ENCODE data around the gene PIP5K1A. TPM values are rescaled to one million over a fixed set of nuclear protein-coding genes. Genes with fewer than 3 reads are reported as not detected.

The PIP5K1A gene
- total and polyA plus RNA-seq, 4 donors, result 21.7 to 120 (median 37.5) TPM

- Histone ChIP-seq H3K36me3 (ENCODE audit: control insufficient read depth in 4 of 4, insufficient read depth in 4 of 4, low read length in 4 of 4) (peaks cover 0 to 5% (median 1%) of the 10 kb centered on the region in 4 donors), H3K4me3 (peak within 1 kb of the TSS; percentile 60), H3K27ac (ENCODE audit: low read depth in 1 of 2, low read length in 1 of 2) (peak within 1 kb of the TSS; percentile 89 to 95), H3K9me3 (ENCODE audit: control insufficient read depth in 4 of 4, insufficient read depth in 3 of 4, low read length in 3 of 4) (no peaks in the 10 kb centered on the region), H3K9ac (ENCODE audit: insufficient read depth in 1 of 2, low read length in 2 of 2) (peak within 1 kb of the TSS; percentile 50 to 86), H3K4me1 (ENCODE audit: control insufficient read depth in 5 of 5, insufficient read depth in 5 of 5, low read length in 5 of 5) (peaks cover 0 to 11% (median 9%) of the 10 kb centered on the region in 5 donors), H3K27me3 (ENCODE audit: control insufficient read depth in 3 of 3, insufficient read depth in 3 of 3, low read length in 2 of 3) (no peaks in the 10 kb centered on the region)
- DNase-seq (peak; percentile 97 to 99 (median 98)), ATAC-seq (ENCODE audit: insufficient read depth, low FRiP score) (peak; percentile 98)
- 7 to 9% methylated on average over 55 to 56 of the region's 56 CpGs for WGBS, 2 donors
- no peak for TF ChIP-seq CTCF (IDR thresholded peaks at IDR 0.05; ENCODE audit: control extremely low read depth, extremely low read depth)
Observed at GRCh38 chr1:151254217-151255213, 56.2 kb downstream of the PIP5K1A start, which contains the start of gene PSMD4. Gene PSMD4 (plus strand): TSS chr1:151254734. CDS start chr1:151254783, 49 bp downstream.

DNA sequence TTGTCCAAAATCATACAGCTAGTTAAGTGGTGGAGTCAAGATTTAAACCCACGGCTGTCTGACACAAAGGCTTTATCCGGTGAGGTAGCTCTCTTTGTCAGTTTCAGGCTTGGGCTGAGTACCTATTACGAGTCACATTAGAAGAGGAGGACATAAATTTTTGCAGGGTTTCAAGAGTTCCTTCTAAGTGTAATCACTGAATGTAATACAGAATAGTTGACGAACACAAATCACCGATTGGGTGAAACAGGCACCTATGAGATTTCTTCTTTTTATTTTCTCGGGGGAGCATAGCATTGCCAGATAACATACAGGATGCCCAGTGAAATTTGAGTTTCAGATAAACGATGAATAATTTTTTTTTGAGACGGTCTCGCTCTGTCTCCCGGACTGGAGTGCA lies 57.0 kb downstream of the PIP5K1A start:
- peak overlapping the region; percentile 50 to 74 for H3K9ac ChIP-seq (ENCODE audit: insufficient read depth in 1 of 2, low read length in 2 of 2)
- no peaks in the 10 kb centered on the region for H3K27me3 ChIP-seq (ENCODE audit: control insufficient read depth in 3 of 3, insufficient read depth in 3 of 3, low read length in 2 of 3)
- DNase-seq, result peak in 1 of 3 donors; percentile 13
- 38 to 44% methylated on average over 10 of the region's 10 CpGs for WGBS, 2 donors
- peaks cover 0 to 11% (median 9%) of the 10 kb centered on the region in 5 donors for H3K4me1 ChIP-seq (ENCODE audit: control insufficient read depth in 5 of 5, insufficient read depth in 5 of 5, low read length in 5 of 5)
- H3K9me3 ChIP-seq (ENCODE audit: control insufficient read depth in 4 of 4, insufficient read depth in 3 of 4, low read length in 3 of 4), result no peaks in the 10 kb centered on the region
- peak overlapping the region; percentile 60 for H3K4me3 ChIP-seq
- no peaks in the 10 kb centered on the region for H3K36me3 ChIP-seq (ENCODE audit: control insufficient read depth in 4 of 4, insufficient read depth in 4 of 4, low read length in 4 of 4)
- TF ChIP-seq CTCF (IDR thresholded peaks at IDR 0.05; ENCODE audit: control extremely low read depth, extremely low read depth), result no peak
- peak overlapping the region in 1 of 2 donors; percentile 95 for H3K27ac ChIP-seq (ENCODE audit: low read depth in 1 of 2, low read length in 1 of 2)
- ATAC-seq (ENCODE audit: insufficient read depth, low FRiP score), result no peak

GRCh38 chr1:151259351-151259750 lies 61.0 kb downstream of the PIP5K1A start:
- no peak overlapping the region for H3K9ac ChIP-seq (ENCODE audit: insufficient read depth in 1 of 2, low read length in 2 of 2)
- peaks cover 1 to 13% (median 11%) of the 10 kb centered on the region in 4 donors for H3K36me3 ChIP-seq (ENCODE audit: control insufficient read depth in 4 of 4, insufficient read depth in 4 of 4, low read length in 4 of 4)
- peaks cover 0 to 11% (median 9%) of the 10 kb centered on the region in 5 donors for H3K4me1 ChIP-seq (ENCODE audit: control insufficient read depth in 5 of 5, insufficient read depth in 5 of 5, low read length in 5 of 5)
- H3K27ac ChIP-seq (ENCODE audit: low read depth in 1 of 2, low read length in 1 of 2), result no peak overlapping the region
- H3K4me3 ChIP-seq, result no peak overlapping the region
- WGBS, 2 donors, result 87 to 89% methylated on average over 2 of the region's 2 CpGs
- DNase-seq, result no peak
- H3K9me3 ChIP-seq (ENCODE audit: control insufficient read depth in 4 of 4, insufficient read depth in 3 of 4, low read length in 3 of 4), result no peaks in the 10 kb centered on the region
- TF ChIP-seq CTCF (IDR thresholded peaks at IDR 0.05; ENCODE audit: control extremely low read depth, extremely low read depth), result no peak
- no peak for ATAC-seq (ENCODE audit: insufficient read depth, low FRiP score)
- H3K27me3 ChIP-seq (ENCODE audit: control insufficient read depth in 3 of 3, insufficient read depth in 3 of 3, low read length in 2 of 3), result no peaks in the 10 kb centered on the region

Data from lung (tissue), 12 donors.